ENCODE measurements around the gene TARBP2.

GRCh38 chr12:53474077-53474476 is 27.0 kb upstream of the TARBP2 start:
- no peak for TF ChIP-seq CTCF (IDR thresholded peaks at IDR 0.05)
- TF ChIP-seq EP300 (IDR thresholded peaks at IDR 0.05): no peak
- TF ChIP-seq POLR2A (IDR thresholded peaks at IDR 0.05): no peak
